Hepatocyte (in vitro differentiated cells): ENCODE measurements around the gene PDGFRB. TPM values are rescaled to one million over a fixed set of nuclear protein-coding genes. Genes with fewer than 3 reads are reported as not detected.

ENCODE experiments used
- DNase-seq: peaks from one replicate; pipeline ENCODE4 v3.0.0-alpha.2; 2016; ENCODE audit warnings: low spot score
- H2AFZ ChIP-seq: fragments of 200-600 bp; sonication (generic); 2 replicates; pipeline ENCODE4 v1.6.0; 2016; ENCODE audit warnings: antibody characterized with exemption, mild to moderate bottlenecking
- H3K27ac ChIP-seq: fragments of 200-600 bp; sonication (generic); 2 replicates; pipeline ENCODE4 v1.5.1; 2016; ENCODE audit warnings: mild to moderate bottlenecking
- H3K27me3 ChIP-seq: fragments of 200-600 bp; sonication (generic); 2 replicates; pipeline ENCODE4 v1.6.1; 2016
- H3K36me3 ChIP-seq: fragments of 200-600 bp; sonication (generic); replicated peaks from 2 replicates; pipeline ENCODE4 v1.5.1; 2016; ENCODE audit warnings: low read depth; ENCODE audit not compliant: insufficient read depth
- H3K4me1 ChIP-seq: fragments of 200-600 bp; sonication (generic); 2 replicates; pipeline ENCODE4 v1.5.1; 2016; ENCODE audit warnings: mild to moderate bottlenecking, moderate library complexity; ENCODE audit not compliant: insufficient read depth
- H3K4me2 ChIP-seq: fragments of 200-600 bp; sonication (generic); 2 replicates; pipeline ENCODE4 v1.6.0; 2016
- H3K4me3 ChIP-seq: fragments of 200-600 bp; sonication (generic); 2 replicates; pipeline ENCODE4 v1.5.1; 2016; ENCODE audit warnings: mild to moderate bottlenecking
- H3K79me2 ChIP-seq: fragments of 200-600 bp; sonication (generic); 2 replicates; pipeline ENCODE4 v1.6.0; 2017; ENCODE audit warnings: mild to moderate bottlenecking
- H3K9me2 ChIP-seq: fragments of 200-600 bp; sonication (generic); replicated peaks from 2 replicates; pipeline ENCODE4 v1.6.0; 2017; ENCODE audit warnings: mild to moderate bottlenecking; ENCODE audit not compliant: insufficient read depth
- H3K9me3 ChIP-seq: fragments of 200-600 bp; sonication (generic); 2 replicates; pipeline ENCODE4 v1.5.1; 2016; ENCODE audit warnings: low read depth, mild to moderate bottlenecking
- H4K20me1 ChIP-seq: fragments of 200-600 bp; sonication (generic); 2 replicates; pipeline ENCODE4 v1.6.0; 2016; ENCODE audit warnings: mild to moderate bottlenecking; ENCODE audit not compliant: insufficient read depth, poor library complexity, severe bottlenecking
- EZH2 ChIP-seq: fragments of 200-600 bp; sonication (generic); IDR thresholded peaks from 2 replicates; pipeline ENCODE4 v1.6.1; 2016; ENCODE audit warnings: antibody characterized with exemption, mild to moderate bottlenecking, borderline replicate concordance
- EZH2phosphoT487 ChIP-seq: fragments of 200-600 bp; sonication (generic); IDR thresholded peaks from one replicate; pipeline ENCODE4 v1.6.1; 2018; ENCODE audit warnings: antibody characterized with exemption, mild to moderate bottlenecking, low read depth, moderate library complexity; ENCODE audit not compliant: unreplicated experiment, severe bottlenecking
- WGBS: methylation state at CpG from one replicate; pipeline ENCODE4 v1.1.6; 2016; ENCODE audit warnings: low lambda C conversion rate; ENCODE audit errors: missing lambda C conversion rate; 5-methylcytosine and 5-hydroxymethylcytosine counted together
- polyA plus RNA-seq: library from polyadenylated mRNA; unstranded; fragments of >200 nt; fragmentation: Nextera tagmentation; extraction: Ambion mirVana; gene quantifications from 2 replicates; pipeline ENCODE4 v1.2.1, GENCODE V29; 2016
- total RNA-seq: library from RNA; depleted of rRNA; stranded (reverse); fragments of >200 nt; gene quantifications from 2 replicates; pipeline ENCODE4 v1.2.3, GENCODE V29; 2014
- TF ChIP-seq, protein P1 (sequence below): fragments of 200-600 bp; sonication (generic); IDR thresholded peaks from 2 replicates; pipeline ENCODE4 v1.5.1; 2016; ENCODE audit warnings: antibody characterized with exemption, mild to moderate bottlenecking; ENCODE audit not compliant: poor library complexity

PDGFRB gene
- total and polyA plus RNA-seq, 2 experiments from 2014 or later: 55.1 to 55.2 TPM

GRCh38 chr5:150139334-150139733 lies 16.3 kb downstream of the PDGFRB start:
- Histone ChIP-seq H3K9me3 (no peaks in the 10 kb centered on the region), H3K27me3 (no peaks in the 10 kb centered on the region), H2AFZ (no peak overlapping the region), H3K36me3 (no peaks in the 10 kb centered on the region), H3K9me2 (no peaks in the 10 kb centered on the region), H3K4me1 (peaks cover 77% of the 10 kb centered on the region), H4K20me1 (no peaks in the 10 kb centered on the region), H3K79me2 (peaks cover 20% of the 10 kb centered on the region), H3K27ac (peak overlapping the region; percentile 93), H3K4me3 (no peak overlapping the region), H3K4me2 (peak overlapping the region; percentile 51)
- no peak for TF ChIP-seq EZH2phosphoT487
- TF ChIP-seq EZH2: no peak
- TF ChIP-seq, protein P1, sequence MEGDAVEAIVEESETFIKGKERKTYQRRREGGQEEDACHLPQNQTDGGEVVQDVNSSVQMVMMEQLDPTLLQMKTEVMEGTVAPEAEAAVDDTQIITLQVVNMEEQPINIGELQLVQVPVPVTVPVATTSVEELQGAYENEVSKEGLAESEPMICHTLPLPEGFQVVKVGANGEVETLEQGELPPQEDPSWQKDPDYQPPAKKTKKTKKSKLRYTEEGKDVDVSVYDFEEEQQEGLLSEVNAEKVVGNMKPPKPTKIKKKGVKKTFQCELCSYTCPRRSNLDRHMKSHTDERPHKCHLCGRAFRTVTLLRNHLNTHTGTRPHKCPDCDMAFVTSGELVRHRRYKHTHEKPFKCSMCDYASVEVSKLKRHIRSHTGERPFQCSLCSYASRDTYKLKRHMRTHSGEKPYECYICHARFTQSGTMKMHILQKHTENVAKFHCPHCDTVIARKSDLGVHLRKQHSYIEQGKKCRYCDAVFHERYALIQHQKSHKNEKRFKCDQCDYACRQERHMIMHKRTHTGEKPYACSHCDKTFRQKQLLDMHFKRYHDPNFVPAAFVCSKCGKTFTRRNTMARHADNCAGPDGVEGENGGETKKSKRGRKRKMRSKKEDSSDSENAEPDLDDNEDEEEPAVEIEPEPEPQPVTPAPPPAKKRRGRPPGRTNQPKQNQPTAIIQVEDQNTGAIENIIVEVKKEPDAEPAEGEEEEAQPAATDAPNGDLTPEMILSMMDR: no peak
- DNase-seq: no peak
- 61% methylated on average over 6 of the region's 6 CpGs for WGBS

DNA sequence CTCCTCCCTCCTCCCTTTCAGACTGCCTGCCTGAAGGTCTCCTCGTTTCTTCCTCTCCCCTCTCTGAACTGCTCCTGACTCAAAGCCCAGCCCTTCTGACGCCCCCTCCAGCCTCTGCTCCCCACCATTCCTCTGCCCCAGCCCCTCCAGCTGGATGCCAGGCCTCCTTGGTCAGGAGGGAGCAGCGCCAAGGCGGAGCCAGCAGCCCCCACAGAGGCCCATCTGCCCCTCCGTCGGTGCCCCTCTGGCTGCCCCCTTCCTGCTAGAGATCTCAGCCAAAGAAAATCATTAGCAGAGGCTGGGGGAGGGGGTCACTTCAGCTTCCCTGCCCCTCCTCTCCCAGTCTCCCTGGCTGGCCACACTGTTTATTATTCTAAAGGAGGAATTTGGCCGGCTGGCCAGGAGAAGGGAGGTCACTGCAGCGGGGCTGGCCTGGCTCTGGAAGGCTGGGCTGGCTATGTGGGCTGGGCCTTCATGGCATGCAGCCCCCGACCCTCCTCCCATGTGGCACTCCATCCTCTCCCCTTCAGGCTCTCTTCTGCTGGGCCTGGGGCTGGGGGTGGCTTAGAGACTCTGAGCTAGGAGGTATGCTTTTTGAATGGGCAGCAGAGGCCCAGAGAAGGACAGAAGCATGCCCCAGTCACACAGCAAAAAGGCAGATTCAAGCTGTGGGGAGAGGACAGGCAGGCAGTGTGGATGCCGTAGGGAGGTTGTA lies 16.9 kb downstream of the PDGFRB start:
- H3K27me3 ChIP-seq: no peaks in the 10 kb centered on the region
- peak overlapping the region; percentile 93 for H3K27ac ChIP-seq
- peak overlapping the region; percentile 51 for H3K4me2 ChIP-seq
- peaks cover 20% of the 10 kb centered on the region for H3K79me2 ChIP-seq
- TF ChIP-seq EZH2phosphoT487: no peak
- TF ChIP-seq EZH2: no peak
- TF ChIP-seq, protein P1: no peak
- no peaks in the 10 kb centered on the region for H3K9me3 ChIP-seq
- H3K4me1 ChIP-seq: peaks cover 71% of the 10 kb centered on the region
- no peak overlapping the region for H2AFZ ChIP-seq
- no peak overlapping the region for H3K4me3 ChIP-seq
- no peaks in the 10 kb centered on the region for H3K36me3 ChIP-seq
- no peaks in the 10 kb centered on the region for H3K9me2 ChIP-seq
- DNase-seq: peak; percentile 84
- 20% methylated on average over 9 of the region's 10 CpGs for WGBS
- no peaks in the 10 kb centered on the region for H4K20me1 ChIP-seq

- peak overlapping the region; percentile 51 for H3K4me2 ChIP-seq
- WGBS: 77% methylated on average over 5 of the region's 5 CpGs
- peak overlapping the region; percentile 93 for H3K27ac ChIP-seq
- H3K27me3 ChIP-seq: no peaks in the 10 kb centered on the region
- H4K20me1 ChIP-seq: no peaks in the 10 kb centered on the region
- peaks cover 20% of the 10 kb centered on the region for H3K79me2 ChIP-seq
- TF ChIP-seq EZH2phosphoT487 (no peak), EZH2 (no peak)
- TF ChIP-seq, protein P1: no peak
- no peaks in the 10 kb centered on the region for H3K36me3 ChIP-seq
- H3K4me1 ChIP-seq: peaks cover 64% of the 10 kb centered on the region
- H3K4me3 ChIP-seq: no peak overlapping the region
- H3K9me3 ChIP-seq: no peaks in the 10 kb centered on the region
- H2AFZ ChIP-seq: no peak overlapping the region
- DNase-seq: no peak
- no peaks in the 10 kb centered on the region for H3K9me2 ChIP-seq
Measured at GRCh38 chr5:150137997-150138396, 17.6 kb downstream of the PDGFRB start.
